HCT116 (cell line): ENCODE data around the gene SAMD15. TPM values are rescaled to one million over a fixed set of nuclear protein-coding genes. Genes with fewer than 3 reads are reported as not detected.

ENCODE experiments used
- ATAC-seq: fragments of 200-7000 bp; cut with Tn5 transposase; 2 replicates; pipeline ENCODE4 v1.9.1; 2020; ENCODE audit warnings: mild to moderate bottlenecking, moderate library complexity
- BruUV-seq: library from RNA; stranded (reverse); fragments of 400-500 nt; replicated peaks from 2 replicates; lab custom pipeline; 2021; lab: Mats Ljungman, UMichigan
- CTCF ChIA-PET: fragments of 300-600 bp; sonication (Branson Sonifier 250); formaldehyde crosslinking; loops from one replicate; lab custom pipeline; 2021; ENCODE audit warnings: antibody characterized with exemption; lab: Charles Lee
- POLR2A ChIA-PET: fragments of 300-600, 350-600 bp; sonication (Branson Sonifier 250); formaldehyde crosslinking; loops from one replicate; lab custom pipeline; 2021; ENCODE audit warnings: antibody characterized with exemption; lab: Charles Lee
- RAD21 ChIA-PET, 2 experiments: fragments of 300-600 bp; sonication (Branson Sonifier 250); formaldehyde crosslinking; loops; one replicate each; lab custom pipeline; 2023; ENCODE audit warnings: low total read pairs in 2 of 2; ENCODE audit not compliant: uncharacterized antibody in 2 of 2, unreplicated experiment in 2 of 2, low non-redundant PET in 1 of 2; lab: Charles Lee
- DNase-seq: peaks from one replicate; pipeline ENCODE4 v3.0.0-alpha.2; 2010; ENCODE audit warnings: low read depth, low spot score
- H2AFZ ChIP-seq: fragments of 200-600 bp; shearing (Covaris generic), sonication (generic); 2 replicates; pipeline ENCODE4 v1.6.1; 2017; ENCODE audit warnings: low read depth, mixed run types, mixed read lengths, antibody characterized with exemption, low read length; ENCODE audit not compliant: poor library complexity, severe bottlenecking
- H3K27ac ChIP-seq: 2 replicates; pipeline ENCODE4 v1.5.1; 2012; ENCODE audit warnings: low read depth, low read length
- H3K27me3 ChIP-seq: fragments of 200-600 bp; sonication (generic); 2 replicates; pipeline ENCODE4 v1.6.1; 2016; ENCODE audit warnings: mixed run types, low read length, mixed read lengths; ENCODE audit not compliant: insufficient read depth
- H3K36me3 ChIP-seq, 2 experiments: fragments of 200-500 bp in 1 of 2; fragments of 200-600 bp in 1 of 2; sonication (Bioruptor generic) in 1 of 2; sonication (generic) in 1 of 2; 2 replicates each; pipeline versions ENCODE4 v1.5.1 to v1.6.1; 2014 to 2016; ENCODE audit warnings: low read length in 2 of 2, inconsistent platforms in 1 of 2, mixed read lengths in 1 of 2, mixed run types in 1 of 2; ENCODE audit not compliant: insufficient read depth in 2 of 2, control insufficient read depth in 1 of 2
- H3K4me1 ChIP-seq, 2 experiments: fragments of 200-600 bp in 1 of 2; sonication (generic) in 1 of 2; 2 replicates each; pipeline versions ENCODE4 v1.5.1 to v1.6.1; 2012 to 2017; ENCODE audit warnings: low read length in 2 of 2, inconsistent platforms in 1 of 2, mild to moderate bottlenecking in 1 of 2, mixed read lengths in 1 of 2, mixed run types in 1 of 2, moderate library complexity in 1 of 2; ENCODE audit not compliant: insufficient read depth in 2 of 2, control insufficient read depth in 1 of 2
- H3K4me2 ChIP-seq: fragments of 200-600 bp; sonication (generic); 2 replicates; pipeline ENCODE4 v1.6.1; 2017; ENCODE audit warnings: mixed run types, low read length, mixed read lengths
- H3K4me3 ChIP-seq, 2 experiments: fragments of 200-600 bp in 1 of 2; sonication (generic) in 1 of 2; replicated peaks in 1 of 2; 2 replicates each; pipeline ENCODE4 v1.5.1; 2011 to 2016; ENCODE audit warnings: low read length in 2 of 2, control low read depth in 1 of 2, low read depth in 1 of 2, mild to moderate bottlenecking in 1 of 2, mixed read lengths in 1 of 2, mixed run types in 1 of 2
- H3K79me2 ChIP-seq: fragments of 200-600 bp; sonication (generic); 2 replicates; pipeline ENCODE4 v1.6.1; 2017; ENCODE audit warnings: mild to moderate bottlenecking, mixed run types, low read length, moderate library complexity, mixed read lengths; ENCODE audit not compliant: insufficient read depth
- H3K9ac ChIP-seq: fragments of 200-600 bp; sonication (generic); 2 replicates; pipeline ENCODE4 v1.6.1; 2016; ENCODE audit warnings: low read length, mixed read lengths
- H3K9me2 ChIP-seq: fragments of 200-600 bp; sonication (generic), shearing (Covaris generic); 2 replicates; pipeline ENCODE4 v1.6.1; 2017; ENCODE audit warnings: mixed run types, mild to moderate bottlenecking, moderate library complexity; ENCODE audit not compliant: insufficient read depth
- H3K9me3 ChIP-seq, 2 experiments: fragments of 200-500 bp in 1 of 2; fragments of 200-600 bp in 1 of 2; sonication (Bioruptor generic) in 1 of 2; sonication (generic) in 1 of 2; 2 replicates each; pipeline ENCODE4 v1.6.1; 2014 to 2017; ENCODE audit warnings: low read length in 2 of 2, mixed read lengths in 2 of 2, inconsistent platforms in 1 of 2, low read depth in 1 of 2, mild to moderate bottlenecking in 1 of 2, mixed run types in 1 of 2, moderate library complexity in 1 of 2; ENCODE audit not compliant: control insufficient read depth in 1 of 2, insufficient read depth in 1 of 2
- H4K20me1 ChIP-seq: fragments of 200-600 bp; sonication (generic), shearing (Covaris generic); 2 replicates; pipeline ENCODE4 v1.6.1; 2017; ENCODE audit warnings: mixed run types, mild to moderate bottlenecking, moderate library complexity; ENCODE audit not compliant: insufficient read depth
- ELF1 ChIP-seq: IDR thresholded peaks from 2 replicates; pipeline ENCODE4 v1.6.1; 2012; ENCODE audit warnings: low read depth, borderline replicate concordance
- EZH2 ChIP-seq: fragments of 200-600 bp; sonication (generic); IDR thresholded peaks from 2 replicates; pipeline ENCODE4 v1.6.1; 2017; ENCODE audit warnings: antibody characterized with exemption, mixed run types
- EZH2phosphoT487 ChIP-seq: fragments of 200-600 bp; IDR thresholded peaks from 2 replicates; pipeline ENCODE4 v1.6.1; 2018; ENCODE audit warnings: antibody characterized with exemption, borderline replicate concordance
- JUND ChIP-seq: IDR thresholded peaks from 2 replicates; pipeline ENCODE4 v1.6.1; 2012
- POLR2A ChIP-seq: IDR thresholded peaks from 2 replicates; pipeline ENCODE4 v1.7.0; 2011; ENCODE audit warnings: borderline replicate concordance; ENCODE audit not compliant: insufficient read depth, insufficient read length; ENCODE audit errors: extremely low read depth
- POLR2AphosphoS5 ChIP-seq: IDR thresholded peaks from 2 replicates; pipeline ENCODE4 v1.6.1; 2011; ENCODE audit warnings: mild to moderate bottlenecking, low read depth, low read length, moderate library complexity
- RAD21 ChIP-seq: IDR thresholded peaks from 2 replicates; pipeline ENCODE4 v1.6.1; 2012; ENCODE audit warnings: low read depth, mild to moderate bottlenecking
- SIN3A ChIP-seq: IDR thresholded peaks from 2 replicates; pipeline ENCODE4 v1.6.1; 2012; ENCODE audit warnings: low read depth
- SP1 ChIP-seq: IDR thresholded peaks from 2 replicates; pipeline ENCODE4 v1.6.1; 2012; ENCODE audit warnings: low read depth
- SRF ChIP-seq: IDR thresholded peaks from 2 replicates; pipeline ENCODE4 v1.6.1; 2012; ENCODE audit warnings: low read depth
- YY1 ChIP-seq: IDR thresholded peaks from 2 replicates; pipeline ENCODE4 v1.6.1; 2011; ENCODE audit warnings: low read length, low read depth, moderate library complexity, mild to moderate bottlenecking; ENCODE audit not compliant: insufficient replicate concordance; ENCODE audit errors: extremely low read depth
- ZNF274 ChIP-seq: fragments of 200-500 bp; sonication (Bioruptor generic); IDR thresholded peaks from 2 replicates; pipeline ENCODE4 v1.6.1; 2014; ENCODE audit warnings: mild to moderate bottlenecking, low read depth, low read length, inconsistent platforms
- intact Hi-C: fragments of 100-400 bp; cut with micrococcal nuclease; formaldehyde crosslinking; loops from 2 replicates; pipeline ENCODE4 v1.10.0; 2022
- total RNA-seq: library from RNA; stranded (reverse); gene quantifications from one replicate; pipeline ENCODE4 v1.2.1, GENCODE V29; 2021; ENCODE audit not compliant: unreplicated experiment
- TF ChIP-seq, protein P1 (sequence below), 3 experiments: fragments of 200-600 bp in 1 of 3; sonication (generic) in 1 of 3; IDR thresholded peaks in 2 of 3; conservative IDR thresholded peaks in 1 of 3; 2 replicates each; pipeline ENCODE4 v1.5.1; 2012 to 2017; ENCODE audit warnings: low read depth in 2 of 3, low read length in 2 of 3, antibody characterized with exemption in 1 of 3, borderline replicate concordance in 1 of 3, control low read depth in 1 of 3, mild to moderate bottlenecking in 1 of 3, mixed read lengths in 1 of 3, mixed run types in 1 of 3, moderate library complexity in 1 of 3; ENCODE audit not compliant: insufficient read depth in 1 of 3
- TF ChIP-seq, protein P2 (sequence below): IDR thresholded peaks from 2 replicates; pipeline ENCODE4 v1.6.1; 2012; ENCODE audit warnings: low read depth
- TF ChIP-seq, protein P3 (sequence below): IDR thresholded peaks from 2 replicates; pipeline ENCODE4 v1.6.1; 2012
- TF ChIP-seq, protein P4 (sequence below): IDR thresholded peaks from 2 replicates; pipeline ENCODE4 v1.6.1; 2011; ENCODE audit warnings: mild to moderate bottlenecking, low read length, moderate library complexity; ENCODE audit not compliant: insufficient replicate concordance; ENCODE audit errors: extremely low read depth

The SAMD15 gene
- total RNA-seq, 1 experiment from 2014 or later = 1.9 TPM

DNA sequence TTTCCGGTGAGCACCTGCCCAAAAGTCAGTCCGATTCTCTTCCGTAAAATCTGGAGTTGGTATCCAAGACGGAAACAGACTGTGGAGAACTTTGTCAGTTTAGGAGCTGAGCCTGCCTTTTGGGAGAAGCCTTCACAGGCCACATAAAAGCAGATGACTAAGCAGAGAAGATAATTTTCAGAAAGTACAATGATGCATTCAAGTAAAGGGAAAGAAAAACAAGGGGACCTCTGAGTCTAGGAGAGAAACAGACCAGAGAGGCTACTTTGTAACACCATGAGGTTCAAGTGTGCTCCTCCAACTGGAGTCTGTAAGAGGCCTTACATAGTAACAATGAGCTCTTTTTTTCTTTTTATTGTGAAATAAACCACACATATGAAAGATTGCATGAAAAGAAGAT is 21.4 kb upstream of the SAMD15 start:
- DNase-seq (no peak), ATAC-seq (no peak)
- ChIA-PET POLR2A (no interaction called here), RAD21 (no interaction called here), CTCF (no interaction called here)
- no peak overlapping the region for H3K4me3 ChIP-seq
- no peak overlapping the region for H3K27ac ChIP-seq
- no peaks in the 10 kb centered on the region for H3K9me3 ChIP-seq
- no peaks in the 10 kb centered on the region; the same call in 1 of the 2 replicates for H4K20me1 ChIP-seq
- no peak overlapping the region for H3K4me2 ChIP-seq
- no peaks in the 10 kb centered on the region for H3K4me1 ChIP-seq
- H3K79me2 ChIP-seq = no peaks in the 10 kb centered on the region
- no peaks in the 10 kb centered on the region for H3K27me3 ChIP-seq
- H2AFZ ChIP-seq = no peak overlapping the region
- no peaks in the 10 kb centered on the region for H3K36me3 ChIP-seq
- no peaks in the 10 kb centered on the region for H3K9me2 ChIP-seq
- TF ChIP-seq POLR2AphosphoS5 (no peak), SP1 (no peak), EZH2phosphoT487 (no peak), SRF (no peak), YY1 (no peak), EZH2 (no peak), JUND (no peak), ELF1 (no peak), SIN3A (no peak), POLR2A (no peak), ZNF274 (no peak), RAD21 (no peak)
- TF ChIP-seq, protein P1, sequence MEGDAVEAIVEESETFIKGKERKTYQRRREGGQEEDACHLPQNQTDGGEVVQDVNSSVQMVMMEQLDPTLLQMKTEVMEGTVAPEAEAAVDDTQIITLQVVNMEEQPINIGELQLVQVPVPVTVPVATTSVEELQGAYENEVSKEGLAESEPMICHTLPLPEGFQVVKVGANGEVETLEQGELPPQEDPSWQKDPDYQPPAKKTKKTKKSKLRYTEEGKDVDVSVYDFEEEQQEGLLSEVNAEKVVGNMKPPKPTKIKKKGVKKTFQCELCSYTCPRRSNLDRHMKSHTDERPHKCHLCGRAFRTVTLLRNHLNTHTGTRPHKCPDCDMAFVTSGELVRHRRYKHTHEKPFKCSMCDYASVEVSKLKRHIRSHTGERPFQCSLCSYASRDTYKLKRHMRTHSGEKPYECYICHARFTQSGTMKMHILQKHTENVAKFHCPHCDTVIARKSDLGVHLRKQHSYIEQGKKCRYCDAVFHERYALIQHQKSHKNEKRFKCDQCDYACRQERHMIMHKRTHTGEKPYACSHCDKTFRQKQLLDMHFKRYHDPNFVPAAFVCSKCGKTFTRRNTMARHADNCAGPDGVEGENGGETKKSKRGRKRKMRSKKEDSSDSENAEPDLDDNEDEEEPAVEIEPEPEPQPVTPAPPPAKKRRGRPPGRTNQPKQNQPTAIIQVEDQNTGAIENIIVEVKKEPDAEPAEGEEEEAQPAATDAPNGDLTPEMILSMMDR (IDR thresholded peaks at IDR 0.05 in 2 of 3, conservative IDR thresholded peaks at IDR 0.05 in 1 of 3; ENCODE audit: borderline replicate concordance in 1 of 3, insufficient read depth in 1 of 3, low read depth in 2 of 3, low read length in 2 of 3) = no peak
- TF ChIP-seq, protein P2, sequence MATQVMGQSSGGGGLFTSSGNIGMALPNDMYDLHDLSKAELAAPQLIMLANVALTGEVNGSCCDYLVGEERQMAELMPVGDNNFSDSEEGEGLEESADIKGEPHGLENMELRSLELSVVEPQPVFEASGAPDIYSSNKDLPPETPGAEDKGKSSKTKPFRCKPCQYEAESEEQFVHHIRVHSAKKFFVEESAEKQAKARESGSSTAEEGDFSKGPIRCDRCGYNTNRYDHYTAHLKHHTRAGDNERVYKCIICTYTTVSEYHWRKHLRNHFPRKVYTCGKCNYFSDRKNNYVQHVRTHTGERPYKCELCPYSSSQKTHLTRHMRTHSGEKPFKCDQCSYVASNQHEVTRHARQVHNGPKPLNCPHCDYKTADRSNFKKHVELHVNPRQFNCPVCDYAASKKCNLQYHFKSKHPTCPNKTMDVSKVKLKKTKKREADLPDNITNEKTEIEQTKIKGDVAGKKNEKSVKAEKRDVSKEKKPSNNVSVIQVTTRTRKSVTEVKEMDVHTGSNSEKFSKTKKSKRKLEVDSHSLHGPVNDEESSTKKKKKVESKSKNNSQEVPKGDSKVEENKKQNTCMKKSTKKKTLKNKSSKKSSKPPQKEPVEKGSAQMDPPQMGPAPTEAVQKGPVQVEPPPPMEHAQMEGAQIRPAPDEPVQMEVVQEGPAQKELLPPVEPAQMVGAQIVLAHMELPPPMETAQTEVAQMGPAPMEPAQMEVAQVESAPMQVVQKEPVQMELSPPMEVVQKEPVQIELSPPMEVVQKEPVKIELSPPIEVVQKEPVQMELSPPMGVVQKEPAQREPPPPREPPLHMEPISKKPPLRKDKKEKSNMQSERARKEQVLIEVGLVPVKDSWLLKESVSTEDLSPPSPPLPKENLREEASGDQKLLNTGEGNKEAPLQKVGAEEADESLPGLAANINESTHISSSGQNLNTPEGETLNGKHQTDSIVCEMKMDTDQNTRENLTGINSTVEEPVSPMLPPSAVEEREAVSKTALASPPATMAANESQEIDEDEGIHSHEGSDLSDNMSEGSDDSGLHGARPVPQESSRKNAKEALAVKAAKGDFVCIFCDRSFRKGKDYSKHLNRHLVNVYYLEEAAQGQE = no peak
- TF ChIP-seq, protein P3, sequence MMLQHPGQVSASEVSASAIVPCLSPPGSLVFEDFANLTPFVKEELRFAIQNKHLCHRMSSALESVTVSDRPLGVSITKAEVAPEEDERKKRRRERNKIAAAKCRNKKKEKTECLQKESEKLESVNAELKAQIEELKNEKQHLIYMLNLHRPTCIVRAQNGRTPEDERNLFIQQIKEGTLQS = no peak
- TF ChIP-seq, protein P4, sequence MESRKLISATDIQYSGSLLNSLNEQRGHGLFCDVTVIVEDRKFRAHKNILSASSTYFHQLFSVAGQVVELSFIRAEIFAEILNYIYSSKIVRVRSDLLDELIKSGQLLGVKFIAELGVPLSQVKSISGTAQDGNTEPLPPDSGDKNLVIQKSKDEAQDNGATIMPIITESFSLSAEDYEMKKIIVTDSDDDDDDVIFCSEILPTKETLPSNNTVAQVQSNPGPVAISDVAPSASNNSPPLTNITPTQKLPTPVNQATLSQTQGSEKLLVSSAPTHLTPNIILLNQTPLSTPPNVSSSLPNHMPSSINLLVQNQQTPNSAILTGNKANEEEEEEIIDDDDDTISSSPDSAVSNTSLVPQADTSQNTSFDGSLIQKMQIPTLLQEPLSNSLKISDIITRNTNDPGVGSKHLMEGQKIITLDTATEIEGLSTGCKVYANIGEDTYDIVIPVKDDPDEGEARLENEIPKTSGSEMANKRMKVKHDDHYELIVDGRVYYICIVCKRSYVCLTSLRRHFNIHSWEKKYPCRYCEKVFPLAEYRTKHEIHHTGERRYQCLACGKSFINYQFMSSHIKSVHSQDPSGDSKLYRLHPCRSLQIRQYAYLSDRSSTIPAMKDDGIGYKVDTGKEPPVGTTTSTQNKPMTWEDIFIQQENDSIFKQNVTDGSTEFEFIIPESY = no peak
- intact Hi-C loops = no loop called here
- no peak overlapping the region for H3K9ac ChIP-seq
- BruUV-seq = no TSS peak
